ENCODE results near the gene ATP2B3.

DNA sequence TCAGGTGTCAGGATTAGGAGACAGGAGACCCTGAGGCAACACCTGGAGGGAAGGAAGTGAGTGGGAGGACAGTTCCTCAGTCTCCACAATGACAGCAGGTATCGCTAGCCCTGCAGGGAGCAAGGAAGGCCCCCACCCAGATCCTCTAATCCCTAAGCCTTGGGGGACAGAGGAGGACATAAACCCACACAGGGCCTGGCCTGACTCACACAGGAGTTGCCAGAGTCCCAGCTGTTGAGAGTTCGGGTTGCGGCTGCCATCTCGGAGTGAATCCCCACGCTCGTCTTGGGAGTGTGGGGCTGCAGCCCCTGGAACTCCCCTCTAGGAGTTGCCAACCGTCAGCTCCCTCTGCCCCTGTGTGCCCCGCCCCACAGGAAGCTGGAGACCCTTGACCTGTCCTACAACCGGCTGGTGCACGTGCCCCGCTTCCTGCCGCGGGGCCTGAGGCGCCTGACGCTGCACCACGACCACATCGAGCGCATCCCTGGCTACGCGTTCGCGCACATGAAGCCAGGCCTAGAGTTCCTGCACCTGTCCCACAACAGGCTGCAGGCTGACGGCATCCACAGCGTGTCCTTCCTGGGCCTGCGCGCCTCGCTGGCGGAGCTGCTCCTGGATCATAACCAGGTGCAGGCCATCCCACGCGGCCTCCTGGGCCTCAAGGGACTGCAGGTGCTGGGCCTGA lies 31.9 kb upstream of the ATP2B3 start:
- TF ChIP-seq CTCF (IDR thresholded peaks at IDR 0.05; ENCODE audit: low read length) (no peak), EZH2 (IDR thresholded peaks at IDR 0.05; ENCODE audit: borderline replicate concordance, low read length) (no peak)

Data from OCI-LY1 (cell line).